ENCODE results near the gene CEP112. TPM values are rescaled to one million over a fixed set of nuclear protein-coding genes. Genes with fewer than 3 reads are reported as not detected.
"Not testable (repeated sequence)": the region's sequence is repeated elsewhere in the genome, so short reads cannot be mapped to it uniquely, and the experiment has no call there.

CEP112 gene
- total RNA-seq, 1 experiment from 2014 or later, result 2.0 TPM

DNA sequence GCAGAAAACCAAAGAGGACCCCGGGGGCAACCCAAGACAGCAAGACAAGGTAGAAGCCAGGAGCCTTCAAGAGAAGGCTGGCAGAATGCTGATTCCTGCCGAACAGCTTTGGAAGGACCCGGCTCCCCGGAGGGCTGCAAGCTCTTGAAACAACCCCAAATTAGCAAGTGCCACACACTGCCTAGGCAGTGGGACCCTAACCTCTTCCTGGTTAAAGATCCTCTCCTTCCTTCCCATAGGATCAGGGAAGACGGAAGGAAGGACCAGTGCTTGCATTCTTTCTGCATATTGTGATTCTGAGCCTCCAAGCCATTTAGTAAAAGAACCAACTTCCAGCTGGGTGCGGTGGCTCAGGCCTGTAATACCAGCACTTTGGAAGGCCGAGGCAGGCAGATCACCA is 508.5 kb downstream of the CEP112 start:
- Histone ChIP-seq H3K27me3 (ENCODE audit: control insufficient read depth, insufficient read depth, low read length) (no peaks in the 10 kb centered on the region), H3K36me3 (replicated peaks; ENCODE audit: control insufficient read depth, insufficient read depth, low read length) (no peaks in the 10 kb centered on the region), H3K4me3 (ENCODE audit: insufficient read depth, low read depth, low read length) (no peak overlapping the region)
- no peak for DNase-seq

GRCh38 chr17:65681763-65682162 is 510.2 kb downstream of the CEP112 start:
- not testable (repeated sequence) for H3K27me3 ChIP-seq (ENCODE audit: control insufficient read depth, insufficient read depth, low read length); DNase-seq; H3K4me3 ChIP-seq (ENCODE audit: insufficient read depth, low read depth, low read length); H3K36me3 ChIP-seq (replicated peaks; ENCODE audit: control insufficient read depth, insufficient read depth, low read length)

DNA sequence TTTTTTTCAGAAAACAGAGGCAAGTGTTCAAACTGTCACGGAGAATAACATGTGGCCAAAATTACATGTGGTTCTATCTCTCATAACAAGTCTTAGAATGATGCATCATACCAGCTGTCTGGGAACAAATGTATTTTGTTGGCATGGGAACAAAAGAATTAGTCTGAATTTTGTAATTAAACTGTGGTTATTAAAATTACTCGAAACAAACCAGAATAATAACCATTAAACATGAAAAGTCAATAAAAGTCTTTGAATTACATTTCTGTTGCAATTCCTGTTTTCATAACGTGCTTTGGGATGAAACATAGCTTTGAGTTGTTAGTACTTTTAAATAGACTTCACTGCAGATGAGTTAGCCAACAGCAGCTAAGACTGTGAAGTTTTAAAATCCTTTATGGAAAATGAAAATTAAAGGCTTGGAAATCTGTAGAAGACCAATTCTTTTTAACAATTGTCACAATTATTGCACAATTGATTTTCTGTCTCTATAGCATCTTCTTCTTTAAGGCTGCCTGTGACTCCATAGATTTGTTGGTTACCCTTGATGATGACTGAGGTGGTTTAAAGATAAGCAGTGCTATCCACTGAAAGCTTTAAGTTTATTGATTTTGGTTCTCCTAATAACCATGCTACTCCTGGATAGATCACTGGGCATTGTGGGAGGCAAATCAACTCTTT is 512.6 kb downstream of the CEP112 start:
- Histone ChIP-seq H3K4me3 (ENCODE audit: insufficient read depth, low read depth, low read length) (no peak overlapping the region), H3K36me3 (replicated peaks; ENCODE audit: control insufficient read depth, insufficient read depth, low read length) (no peaks in the 10 kb centered on the region), H3K27me3 (ENCODE audit: control insufficient read depth, insufficient read depth, low read length) (no peaks in the 10 kb centered on the region)
- DNase-seq, result no peak

GRCh38 chr17:65678546-65678945 is 513.4 kb downstream of the CEP112 start:
- DNase-seq, result no peak
- Histone ChIP-seq H3K36me3 (replicated peaks; ENCODE audit: control insufficient read depth, insufficient read depth, low read length) (no peaks in the 10 kb centered on the region), H3K27me3 (ENCODE audit: control insufficient read depth, insufficient read depth, low read length) (no peaks in the 10 kb centered on the region), H3K4me3 (ENCODE audit: insufficient read depth, low read depth, low read length) (no peak overlapping the region)

DNA sequence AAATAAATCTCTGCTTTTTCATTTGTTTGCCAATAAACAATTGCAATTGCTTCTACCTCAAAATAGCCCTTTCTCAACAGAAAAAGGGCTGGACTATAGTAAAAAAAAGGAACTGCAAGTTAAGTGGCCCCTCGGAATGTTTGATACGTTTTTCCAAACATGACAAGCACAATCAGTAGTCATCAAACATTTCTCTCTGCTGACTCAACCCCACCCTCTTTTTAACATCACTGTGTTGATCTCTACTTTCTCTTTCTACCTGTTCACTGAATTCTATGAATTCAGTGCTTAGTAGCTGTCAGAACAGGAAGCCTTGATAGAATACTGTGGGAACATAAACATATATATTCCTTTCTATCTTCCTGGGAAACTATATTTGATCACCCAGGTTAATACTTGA is 514.0 kb downstream of the CEP112 start:
- DNase-seq, result no peak
- no peaks in the 10 kb centered on the region for H3K27me3 ChIP-seq (ENCODE audit: control insufficient read depth, insufficient read depth, low read length)
- H3K36me3 ChIP-seq (replicated peaks; ENCODE audit: control insufficient read depth, insufficient read depth, low read length), result no peaks in the 10 kb centered on the region
- no peak overlapping the region for H3K4me3 ChIP-seq (ENCODE audit: insufficient read depth, low read depth, low read length)

GRCh38 chr17:65674246-65675045 is 517.5 kb downstream of the CEP112 start:
- Histone ChIP-seq H3K36me3 (replicated peaks; ENCODE audit: control insufficient read depth, insufficient read depth, low read length) (no peaks in the 10 kb centered on the region), H3K27me3 (ENCODE audit: control insufficient read depth, insufficient read depth, low read length) (no peaks in the 10 kb centered on the region), H3K4me3 (ENCODE audit: insufficient read depth, low read depth, low read length) (no peak overlapping the region)
- DNase-seq, result no peak

GRCh38 chr17:65670667-65671371 is 521.1 kb downstream of the CEP112 start:
- no peaks in the 10 kb centered on the region for H3K36me3 ChIP-seq (replicated peaks; ENCODE audit: control insufficient read depth, insufficient read depth, low read length)
- peak; percentile 26 for DNase-seq
- H3K4me3 ChIP-seq (ENCODE audit: insufficient read depth, low read depth, low read length), result no peak overlapping the region
- H3K27me3 ChIP-seq (ENCODE audit: control insufficient read depth, insufficient read depth, low read length), result no peaks in the 10 kb centered on the region

DNA sequence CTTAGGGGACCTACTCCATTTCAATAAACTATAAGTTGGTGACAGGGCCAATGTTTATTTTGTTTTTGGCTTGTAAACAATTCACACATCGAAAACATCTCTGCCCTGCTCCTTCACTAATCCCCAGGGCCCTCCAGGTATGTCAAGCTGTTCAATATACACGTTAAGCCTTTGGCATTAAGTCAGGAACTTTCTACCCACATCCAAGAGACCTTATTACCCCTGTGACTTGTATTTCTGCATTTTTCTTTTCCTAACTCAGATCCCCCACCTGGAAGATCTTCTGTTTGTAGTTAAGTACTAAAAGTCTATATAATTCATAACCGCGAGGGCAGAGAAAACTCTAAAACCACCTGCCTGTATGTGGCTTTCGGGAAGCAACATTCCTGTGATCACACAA is 523.7 kb downstream of the CEP112 start:
- Histone ChIP-seq H3K4me3 (ENCODE audit: insufficient read depth, low read depth, low read length) (no peak overlapping the region), H3K36me3 (replicated peaks; ENCODE audit: control insufficient read depth, insufficient read depth, low read length) (no peaks in the 10 kb centered on the region), H3K27me3 (ENCODE audit: control insufficient read depth, insufficient read depth, low read length) (no peaks in the 10 kb centered on the region)
- DNase-seq, result no peak

GRCh38 chr17:65667656-65668055 is 524.3 kb downstream of the CEP112 start:
- DNase-seq, result no peak
- H3K4me3 ChIP-seq (ENCODE audit: insufficient read depth, low read depth, low read length), result no peak overlapping the region
- no peaks in the 10 kb centered on the region for H3K36me3 ChIP-seq (replicated peaks; ENCODE audit: control insufficient read depth, insufficient read depth, low read length)
- no peaks in the 10 kb centered on the region for H3K27me3 ChIP-seq (ENCODE audit: control insufficient read depth, insufficient read depth, low read length)

DNA sequence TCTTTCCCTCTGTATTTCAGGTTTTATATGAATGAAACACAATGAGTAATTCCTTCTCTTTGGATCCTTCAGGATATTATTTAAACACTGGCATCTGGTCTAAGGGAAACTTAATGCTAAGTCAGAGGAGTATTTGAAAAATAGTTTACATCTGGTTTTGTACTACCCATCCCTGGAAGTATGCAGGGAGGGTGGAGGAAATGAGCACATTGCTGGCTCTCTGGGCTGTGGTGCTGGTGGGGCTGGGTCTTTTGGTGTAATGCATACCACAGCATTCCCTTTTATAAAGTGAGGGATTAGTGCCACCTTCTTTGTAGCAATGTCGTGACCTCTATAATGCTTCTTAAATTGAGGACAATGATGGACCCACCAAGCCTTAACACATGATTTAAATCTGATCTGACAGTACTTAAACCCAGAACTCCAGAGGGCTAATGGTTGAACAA is 525.0 kb downstream of the CEP112 start:
- no peak for DNase-seq
- Histone ChIP-seq H3K36me3 (replicated peaks; ENCODE audit: control insufficient read depth, insufficient read depth, low read length) (no peaks in the 10 kb centered on the region), H3K4me3 (ENCODE audit: insufficient read depth, low read depth, low read length) (no peak overlapping the region)

GRCh38 chr17:65665966-65666365 is 526.0 kb downstream of the CEP112 start:
- Histone ChIP-seq H3K27me3 (ENCODE audit: control insufficient read depth, insufficient read depth, low read length) (no peaks in the 10 kb centered on the region), H3K36me3 (replicated peaks; ENCODE audit: control insufficient read depth, insufficient read depth, low read length) (no peaks in the 10 kb centered on the region), H3K4me3 (ENCODE audit: insufficient read depth, low read depth, low read length) (no peak overlapping the region)
- no peak for DNase-seq

More for the DNA sequence above, 525.0 kb downstream of the CEP112 start:
- no peaks in the 10 kb centered on the region for H3K27me3 ChIP-seq (ENCODE audit: control insufficient read depth, insufficient read depth, low read length)

DNA sequence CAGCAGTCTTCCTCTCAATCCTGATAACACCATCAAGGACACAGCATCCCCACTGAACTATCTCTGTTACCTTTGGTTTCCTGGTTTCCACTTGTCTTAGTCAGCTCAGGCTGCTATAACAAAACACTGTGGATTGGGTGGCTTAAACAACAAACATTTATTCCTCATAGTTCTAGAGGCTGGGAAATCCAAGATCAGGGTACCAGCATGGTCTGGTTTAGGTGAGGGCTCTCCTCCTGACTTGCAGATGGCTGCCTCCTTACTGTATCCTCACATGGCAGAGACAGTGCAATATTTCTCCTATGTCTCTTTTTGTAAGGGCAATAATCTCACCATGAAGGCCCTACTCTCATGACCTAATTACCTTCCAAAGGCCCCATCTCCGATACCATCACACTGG is 527.2 kb downstream of the CEP112 start:
- Histone ChIP-seq H3K36me3 (replicated peaks; ENCODE audit: control insufficient read depth, insufficient read depth, low read length) (no peaks in the 10 kb centered on the region), H3K27me3 (ENCODE audit: control insufficient read depth, insufficient read depth, low read length) (no peaks in the 10 kb centered on the region), H3K4me3 (ENCODE audit: insufficient read depth, low read depth, low read length) (no peak overlapping the region)
- DNase-seq, result no peak

DNA sequence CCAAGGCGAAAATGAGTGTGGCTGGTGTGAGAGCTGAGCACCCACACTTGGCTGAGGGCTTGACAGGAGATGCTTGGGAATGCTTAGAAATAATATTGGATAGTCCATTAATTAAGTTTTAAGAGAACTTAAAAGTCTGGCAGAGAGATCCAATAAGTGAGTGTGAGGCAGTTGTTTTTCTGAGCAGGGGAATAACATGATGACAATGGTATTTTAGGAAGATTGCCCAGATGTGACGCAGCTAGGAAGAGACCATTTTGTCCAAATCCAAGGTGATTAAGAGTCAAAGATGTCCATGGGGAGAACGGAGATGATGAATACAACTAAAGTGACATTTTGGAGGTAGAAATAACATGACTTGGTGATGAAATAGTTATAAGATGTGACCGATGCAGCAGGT is 527.7 kb downstream of the CEP112 start:
- Histone ChIP-seq H3K4me3 (ENCODE audit: insufficient read depth, low read depth, low read length) (no peak overlapping the region), H3K36me3 (replicated peaks; ENCODE audit: control insufficient read depth, insufficient read depth, low read length) (no peaks in the 10 kb centered on the region), H3K27me3 (ENCODE audit: control insufficient read depth, insufficient read depth, low read length) (no peaks in the 10 kb centered on the region)
- DNase-seq, result no peak

DNA sequence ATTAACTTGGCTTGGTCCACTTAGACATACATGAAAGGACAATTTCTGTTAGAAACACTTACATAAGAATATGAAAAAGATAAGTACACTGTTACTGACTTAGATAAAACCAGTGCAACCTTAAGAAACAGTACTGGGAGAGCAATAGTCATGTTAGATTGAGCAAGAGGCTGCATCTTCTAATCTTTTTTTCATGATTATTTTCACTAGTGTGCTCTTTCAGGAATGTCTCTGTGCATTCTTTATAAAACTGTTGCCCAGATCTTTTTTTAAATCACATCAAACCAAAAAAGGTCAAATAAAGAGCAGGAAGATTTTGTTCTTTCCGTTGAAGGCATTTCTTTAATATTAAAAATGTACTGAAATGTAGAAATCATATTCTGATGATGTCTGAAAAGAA is 529.7 kb downstream of the CEP112 start:
- H3K36me3 ChIP-seq (replicated peaks; ENCODE audit: control insufficient read depth, insufficient read depth, low read length), result no peaks in the 10 kb centered on the region
- no peak overlapping the region for H3K4me3 ChIP-seq (ENCODE audit: insufficient read depth, low read depth, low read length)
- no peak for DNase-seq
- no peaks in the 10 kb centered on the region for H3K27me3 ChIP-seq (ENCODE audit: control insufficient read depth, insufficient read depth, low read length)

DNA sequence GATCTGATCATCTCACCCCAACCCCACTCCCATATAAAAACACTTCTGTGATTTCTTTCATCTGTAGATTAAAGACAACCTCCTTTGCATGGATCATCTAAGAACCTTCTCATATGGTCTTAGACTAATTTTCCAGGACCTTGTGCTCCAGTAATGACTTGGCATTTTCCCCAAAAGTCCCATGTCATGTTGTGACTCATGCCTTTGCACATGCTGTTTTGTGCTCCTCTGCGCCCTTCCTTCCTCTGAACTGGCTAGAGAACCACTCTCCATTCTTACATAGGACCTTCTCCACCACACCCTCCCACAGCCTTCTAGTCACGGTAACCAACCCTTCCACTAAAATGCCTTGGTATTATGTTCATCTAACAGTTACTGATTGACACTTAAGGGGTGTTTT is 531.0 kb downstream of the CEP112 start:
- no peak for DNase-seq

More for the DNA sequence above, 531.0 kb downstream of the CEP112 start:
- no peaks in the 10 kb centered on the region for H3K36me3 ChIP-seq (replicated peaks; ENCODE audit: control insufficient read depth, insufficient read depth, low read length)
- H3K27me3 ChIP-seq (ENCODE audit: control insufficient read depth, insufficient read depth, low read length), result no peaks in the 10 kb centered on the region
- no peak overlapping the region for H3K4me3 ChIP-seq (ENCODE audit: insufficient read depth, low read depth, low read length)

All from H7 (cell line).